ENCODE measurements around the gene SLC2A5. TPM values are rescaled to one million over a fixed set of nuclear protein-coding genes. Genes with fewer than 3 reads are reported as not detected.

Gene SLC2A5
- total and polyA plus RNA-seq, 2 of the 4 experiments (the other 2 are of a cell fraction), result 0.03 to 0.18 TPM

DNA sequence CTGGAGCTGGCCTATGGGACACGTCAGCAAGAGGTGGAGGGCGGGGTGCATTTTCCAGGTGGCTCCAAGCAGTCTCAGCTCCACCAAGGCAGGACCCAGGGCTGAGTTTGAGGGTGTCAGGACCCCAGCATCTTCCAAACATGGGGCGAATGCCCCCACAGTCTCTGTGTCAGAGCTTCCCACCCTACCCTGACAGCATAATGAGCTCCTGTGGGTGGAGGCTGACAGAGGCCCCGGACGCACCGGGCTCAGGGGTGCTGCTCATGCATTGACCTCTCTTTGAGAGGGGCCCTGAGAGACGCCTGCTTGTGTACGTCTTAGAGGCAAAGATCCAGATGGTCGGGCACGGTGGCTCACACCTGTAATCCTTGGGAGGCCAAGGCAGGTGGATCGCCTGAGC lies 80.4 kb downstream of the SLC2A5 start:
- DNase-seq, result no peak
- in situ Hi-C loops (cut with MboI; ENCODE audit: low sequenced_read_pairs), result loop anchor here (5.0 kb wide), 1 partner anchor 72 kb away; no protein-coding TSS in a partner anchor
- no peak overlapping the region for H2AFZ ChIP-seq (replicated peaks; ENCODE audit: low read length, poor library complexity)
- H3K4me1 ChIP-seq (ENCODE audit: control insufficient read depth, insufficient read depth, low read length), result no peaks in the 10 kb centered on the region; the same call in none of the 2 replicates
- no peak overlapping the region for H3K9ac ChIP-seq (ENCODE audit: low read depth, low read length)
- H3K4me2 ChIP-seq (ENCODE audit: low read depth, low read length), result no peak overlapping the region
- no peak overlapping the region for H4K8ac ChIP-seq (ENCODE audit: low read depth in 2 of 2, low read length in 2 of 2)
- H3K9me1 ChIP-seq (ENCODE audit: insufficient read depth, low read length), result 0 out of 2 replicates have a peak, but pooled peaks cover 5% of the 10 kb centered on the region
- no TSS peak for BruUV-seq (replicated peaks)
- no peak for TF ChIP-seq MAZ (IDR thresholded peaks at IDR 0.05; ENCODE audit: borderline replicate concordance, low read depth, low read length)
- TF ChIP-seq FOS (IDR thresholded peaks at IDR 0.05; ENCODE audit: low read depth, low read length), result no peak
- TF ChIP-seq RCOR1 (IDR thresholded peaks at IDR 0.05; ENCODE audit: insufficient replicate concordance, low read length), result no peak
- TF ChIP-seq POLR2A (IDR thresholded peaks at IDR 0.05; ENCODE audit: low read depth, low read length), result no peak
- no peak for TF ChIP-seq RFX5 (IDR thresholded peaks at IDR 0.05; ENCODE audit: low read depth, low read length)
- TF ChIP-seq, protein P1, sequence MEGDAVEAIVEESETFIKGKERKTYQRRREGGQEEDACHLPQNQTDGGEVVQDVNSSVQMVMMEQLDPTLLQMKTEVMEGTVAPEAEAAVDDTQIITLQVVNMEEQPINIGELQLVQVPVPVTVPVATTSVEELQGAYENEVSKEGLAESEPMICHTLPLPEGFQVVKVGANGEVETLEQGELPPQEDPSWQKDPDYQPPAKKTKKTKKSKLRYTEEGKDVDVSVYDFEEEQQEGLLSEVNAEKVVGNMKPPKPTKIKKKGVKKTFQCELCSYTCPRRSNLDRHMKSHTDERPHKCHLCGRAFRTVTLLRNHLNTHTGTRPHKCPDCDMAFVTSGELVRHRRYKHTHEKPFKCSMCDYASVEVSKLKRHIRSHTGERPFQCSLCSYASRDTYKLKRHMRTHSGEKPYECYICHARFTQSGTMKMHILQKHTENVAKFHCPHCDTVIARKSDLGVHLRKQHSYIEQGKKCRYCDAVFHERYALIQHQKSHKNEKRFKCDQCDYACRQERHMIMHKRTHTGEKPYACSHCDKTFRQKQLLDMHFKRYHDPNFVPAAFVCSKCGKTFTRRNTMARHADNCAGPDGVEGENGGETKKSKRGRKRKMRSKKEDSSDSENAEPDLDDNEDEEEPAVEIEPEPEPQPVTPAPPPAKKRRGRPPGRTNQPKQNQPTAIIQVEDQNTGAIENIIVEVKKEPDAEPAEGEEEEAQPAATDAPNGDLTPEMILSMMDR (conservative IDR thresholded peaks at IDR 0.05; ENCODE audit: low read depth, low read length), result no peak
- TF ChIP-seq MAFK (IDR thresholded peaks at IDR 0.05; ENCODE audit: low read depth, low read length), result no peak
- H4K5ac ChIP-seq (ENCODE audit: low read depth, low read length), result no peak overlapping the region
- ChIA-PET CTCF (interaction anchor here (1.1 kb wide), 1 partner anchor 16 kb away, joined by 3 read pairs; no protein-coding TSS in a partner anchor), POLR2A (ENCODE audit: unreplicated experiment) (no interaction called here)
- H2BK120ac ChIP-seq (ENCODE audit: low read depth, low read length), result no peak overlapping the region
- H3K14ac ChIP-seq (replicated peaks; ENCODE audit: low read depth, low read length), result no peak overlapping the region
- H3K18ac ChIP-seq (ENCODE audit: low read depth, low read length), result no peak overlapping the region
- H3K4ac ChIP-seq (ENCODE audit: low read depth, low read length), result no peak overlapping the region
- no peak overlapping the region for H4K91ac ChIP-seq (ENCODE audit: insufficient read depth, low read depth, low read length)
- no peaks in the 10 kb centered on the region for H4K20me1 ChIP-seq (ENCODE audit: insufficient read depth, low read length)
- H3K27me3 ChIP-seq (ENCODE audit: control insufficient read depth, insufficient read depth, low read length), result peaks cover 1% of the 10 kb centered on the region; the same call in 1 of the 2 replicates
- H2AK5ac ChIP-seq (ENCODE audit: low read depth, low read length), result no peak overlapping the region
- ATAC-seq (ENCODE audit: low read depth), result no peak
- no peak overlapping the region for H2BK5ac ChIP-seq (ENCODE audit: low read depth, low read length, poor library complexity, severe bottlenecking)
- dilution Hi-C loops (cut with HindIII; ENCODE audit: low sequenced_read_pairs, unreplicated experiment), result no loop called here
- H3K36me3 ChIP-seq (ENCODE audit: control insufficient read depth, insufficient read depth, low read length), result no peaks in the 10 kb centered on the region
- H3K56ac ChIP-seq (ENCODE audit: extremely low read depth, insufficient read depth, low read length), result no peak overlapping the region
- no peaks in the 10 kb centered on the region for H3K9me3 ChIP-seq (ENCODE audit: control insufficient read depth, insufficient read depth, low read length)
- H2BK20ac ChIP-seq (ENCODE audit: low read depth, low read length), result no peak overlapping the region
- H3K79me1 ChIP-seq (ENCODE audit: low read depth in 1 of 2, low read length in 2 of 2), result no peaks in the 10 kb centered on the region
- no peak overlapping the region for H3K27ac ChIP-seq (ENCODE audit: insufficient read depth, low read length)
- 77% methylated on average over 6 of the region's 11 CpGs; no CpG with 5 or more reads in 1 of the 2 experiments for WGBS, 2 experiments (ENCODE audit: extremely low coverage in 2 of 2, insufficient read length in 1 of 2)
- H2BK15ac ChIP-seq (ENCODE audit: low read depth, low read length), result no peak overlapping the region
- H2AK9ac ChIP-seq (replicated peaks; ENCODE audit: low read depth, low read length, poor library complexity), result no peak overlapping the region
- no peak overlapping the region for H3K23ac ChIP-seq (ENCODE audit: low read depth, low read length)
- intact Hi-C loops (cut with micrococcal nuclease), result loop anchor here (5.0 kb wide), 1 partner anchor 117 kb away; no protein-coding TSS in a partner anchor
- H3K4me3 ChIP-seq (ENCODE audit: insufficient read depth, low read depth, low read length), result no peak overlapping the region
